Liver (tissue), 9 donors: ENCODE data around the gene RNGTT. TPM values are rescaled to one million over a fixed set of nuclear protein-coding genes. Genes with fewer than 3 reads are reported as not detected.

Source experiments
- DNase-seq: peaks from one replicate; pipeline ENCODE4 v3.0.0-alpha.2; 2017; ENCODE audit warnings: low spot score
- H3K27ac ChIP-seq, 2 donors: one replicate each; pipeline ENCODE4 v1.7.0; 2013; ENCODE audit warnings: inconsistent platforms in 2 of 2, low read length in 2 of 2, control low read depth in 1 of 2, low read depth in 1 of 2, mild to moderate bottlenecking in 1 of 2
- H3K27me3 ChIP-seq, 4 donors: one replicate each; pipeline versions ENCODE4 v1.6.1 to v1.7.0; 2013; ENCODE audit warnings: low read length in 3 of 4, inconsistent platforms in 1 of 4, mild to moderate bottlenecking in 1 of 4, moderate library complexity in 1 of 4; ENCODE audit not compliant: control insufficient read depth in 4 of 4, insufficient read depth in 4 of 4
- H3K36me3 ChIP-seq, 4 donors: one replicate each; pipeline versions ENCODE4 v1.6.1 to v1.7.0; 2013; ENCODE audit warnings: low read length in 3 of 4, mild to moderate bottlenecking in 3 of 4, low read depth in 1 of 4, moderate library complexity in 1 of 4; ENCODE audit not compliant: control insufficient read depth in 4 of 4, insufficient read depth in 3 of 4
- H3K4me1 ChIP-seq, 4 donors: one replicate each; pipeline versions ENCODE4 v1.6.1 to v1.7.0; 2013; ENCODE audit warnings: low read length in 3 of 4, mild to moderate bottlenecking in 3 of 4, moderate library complexity in 1 of 4; ENCODE audit not compliant: control insufficient read depth in 4 of 4, insufficient read depth in 4 of 4
- H3K4me3 ChIP-seq, 3 donors: one replicate each; pipeline versions ENCODE4 v1.6.1 to v1.7.0; 2013; ENCODE audit warnings: low read length in 3 of 3, control low read depth in 1 of 3, low read depth in 1 of 3, mild to moderate bottlenecking in 1 of 3
- H3K9ac ChIP-seq, 2 donors: one replicate each; pipeline ENCODE4 v1.7.0; 2013; ENCODE audit warnings: low read length in 2 of 2, mild to moderate bottlenecking in 2 of 2, moderate library complexity in 2 of 2, control low read depth in 1 of 2, low read depth in 1 of 2
- H3K9me3 ChIP-seq, 4 donors: one replicate each; pipeline versions ENCODE4 v1.6.1 to v1.7.0; 2013; ENCODE audit warnings: low read length in 3 of 4; ENCODE audit not compliant: control insufficient read depth in 4 of 4
- CTCF ChIP-seq: fragments of 150-350 bp; IDR thresholded peaks from 2 replicates; pipeline ENCODE4 v1.5.1; 2017; ENCODE audit warnings: improper control_type of control experiment, low read depth, low read length; ENCODE audit not compliant: missing input control
- EGR1 ChIP-seq, 2 donors: IDR thresholded peaks; 2 replicates each; pipeline ENCODE4 v1.6.1; 2016 to 2018; ENCODE audit warnings: antibody characterized with exemption in 2 of 2, low read depth in 2 of 2
- FOXA1 ChIP-seq: IDR thresholded peaks from 2 replicates; pipeline ENCODE4 v1.6.1; 2016; ENCODE audit warnings: antibody characterized with exemption
- FOXA2 ChIP-seq: IDR thresholded peaks from 2 replicates; pipeline ENCODE4 v1.6.1; 2016; ENCODE audit warnings: antibody characterized with exemption
- GABPA ChIP-seq, 2 donors: IDR thresholded peaks in 1 of 2; conservative IDR thresholded peaks in 1 of 2; 2 replicates each; pipeline ENCODE4 v1.6.1; 2016; ENCODE audit warnings: antibody characterized with exemption in 2 of 2, mild to moderate bottlenecking in 1 of 2, moderate library complexity in 1 of 2
- HNF4A ChIP-seq, 2 donors: conservative IDR thresholded peaks; 2 replicates each; pipeline ENCODE4 v1.6.1; 2016; ENCODE audit warnings: antibody characterized with exemption in 2 of 2, mild to moderate bottlenecking in 2 of 2
- HNF4G ChIP-seq: IDR thresholded peaks from 2 replicates; pipeline ENCODE4 v1.6.1; 2016; ENCODE audit warnings: antibody characterized with exemption
- JUND ChIP-seq, 2 donors: IDR thresholded peaks; 2 replicates each; pipeline ENCODE4 v1.6.1; 2016; ENCODE audit warnings: antibody characterized with exemption in 2 of 2
- MAX ChIP-seq: IDR thresholded peaks from 2 replicates; pipeline ENCODE4 v1.6.1; 2016; ENCODE audit warnings: antibody characterized with exemption
- NR2F2 ChIP-seq: IDR thresholded peaks from 2 replicates; pipeline ENCODE4 v1.6.1; 2016; ENCODE audit warnings: antibody characterized with exemption
- RAD21 ChIP-seq, 2 donors: IDR thresholded peaks; 2 replicates each; pipeline ENCODE4 v1.6.1; 2016; ENCODE audit warnings: antibody characterized with exemption in 2 of 2, mild to moderate bottlenecking in 2 of 2
- REST ChIP-seq: IDR thresholded peaks from 2 replicates; pipeline ENCODE4 v1.6.1; 2016; ENCODE audit warnings: antibody characterized with exemption, mild to moderate bottlenecking
- RXRA ChIP-seq, 2 donors: IDR thresholded peaks; 2 replicates each; pipeline ENCODE4 v1.6.1; 2017 to 2018; ENCODE audit warnings: antibody characterized with exemption in 2 of 2, mild to moderate bottlenecking in 1 of 2
- SP1 ChIP-seq: IDR thresholded peaks from 2 replicates; pipeline ENCODE4 v1.6.1; 2018; ENCODE audit warnings: antibody characterized with exemption, mild to moderate bottlenecking
- YY1 ChIP-seq: IDR thresholded peaks from 2 replicates; pipeline ENCODE4 v1.6.1; 2016; ENCODE audit warnings: antibody characterized with exemption, mild to moderate bottlenecking
- ZBTB33 ChIP-seq: IDR thresholded peaks from 2 replicates; pipeline ENCODE4 v1.6.1; 2016; ENCODE audit warnings: antibody characterized with exemption
- WGBS: extraction: QIAGEN DNeasy Blood & Tissue Kit; methylation state at CpG from one replicate; pipeline ENCODE4 v1.1.7; 2013; 5-methylcytosine and 5-hydroxymethylcytosine counted together
- polyA plus RNA-seq, 2 donors: library from polyadenylated mRNA; stranded (reverse) in 1 of 2; unstranded in 1 of 2; fragments of 200-250 nt in 1 of 2; fragments of >200 nt in 1 of 2; fragmentation: Nextera tagmentation in 1 of 2; extraction: Ambion mirVana in 1 of 2; gene quantifications; one replicate each; pipeline versions ENCODE4 v1.2.1 to v1.2.3, GENCODE V29; 2013 to 2015
- total RNA-seq, 2 donors: library from RNA; depleted of rRNA; stranded (reverse); fragments of >200 nt; gene quantifications; one replicate each; pipeline ENCODE4 v1.2.3, GENCODE V29; 2014
- donor health status: healthy.
- donor health status: healthy.
- donor health status: healthy.
- donor health status: healthy.
- donor health status: healthy.

RNGTT gene
- total and polyA plus RNA-seq, 4 donors = 4.1 to 20.8 (median 7.2) TPM

- H3K36me3 ChIP-seq = no peaks in the 10 kb centered on the region
- H3K4me1 ChIP-seq = no peaks in the 10 kb centered on the region
- WGBS = 85% methylated on average over 1 of the region's 1 CpG
- no peak for TF ChIP-seq CTCF
- TF ChIP-seq FOXA2 = no peak
- TF ChIP-seq NR2F2 = no peak
- DNase-seq = no peak
- H3K9ac ChIP-seq = no peak overlapping the region
- no peak overlapping the region for H3K4me3 ChIP-seq
- peaks cover 0 to 3% (median 1%) of the 10 kb centered on the region in 4 donors for H3K9me3 ChIP-seq
- H3K27me3 ChIP-seq = no peaks in the 10 kb centered on the region
- no peak overlapping the region for H3K27ac ChIP-seq
Measured at GRCh38 chr6:88561954-88562315, 401.5 kb downstream of the RNGTT start.

- no peak overlapping the region for H3K27ac ChIP-seq
- no peaks in the 10 kb centered on the region for H3K27me3 ChIP-seq
- WGBS = 69% methylated on average over 10 of the region's 10 CpGs
- no peak overlapping the region for H3K9ac ChIP-seq
- TF ChIP-seq NR2F2 (no peak), JUND (IDR thresholded peaks at IDR 0.05) (no peak), RAD21 (IDR thresholded peaks at IDR 0.05) (no peak), FOXA1 (no peak), EGR1 (IDR thresholded peaks at IDR 0.05; ENCODE audit: low read depth in 2 of 2) (no peak), HNF4A (conservative IDR thresholded peaks at IDR 0.05) (no peak), MAX (no peak), GABPA (IDR thresholded peaks at IDR 0.05 in 1 of 2, conservative IDR thresholded peaks at IDR 0.05 in 1 of 2) (no peak), RXRA (IDR thresholded peaks at IDR 0.05) (no peak), FOXA2 (no peak), CTCF (no peak), ZBTB33 (no peak), HNF4G (no peak), REST (no peak), SP1 (no peak), YY1 (no peak)
- no peak for DNase-seq
- no peak overlapping the region for H3K4me3 ChIP-seq
- no peaks in the 10 kb centered on the region for H3K4me1 ChIP-seq
- no peaks in the 10 kb centered on the region for H3K36me3 ChIP-seq
- H3K9me3 ChIP-seq = peaks cover 0 to 3% (median 1%) of the 10 kb centered on the region in 4 donors
Measured at GRCh38 chr6:88561034-88561953, 402.1 kb downstream of the RNGTT start.
